T47D (cell line): Measurements from ENCODE around the gene CACNA1I.
A peak's percentile ranks its signal among the peaks of the same experiment; 100 is the strongest.

Experiments
- DNase-seq, 2 experiments: peaks; one replicate each; pipeline versions ENCODE4 v3.0.0 to v3.0.0-alpha.2; 2011 to 2012; ENCODE audit warnings: low read depth in 1 of 2, low spot score in 1 of 2
- JUND ChIP-seq: IDR thresholded peaks from 2 replicates; pipeline ENCODE4 v1.6.1; 2012; ENCODE audit warnings: low read depth
- in situ Hi-C: cut with HindIII; loops from 2 replicates; pipeline ENCODE4 v1.10.0; 2016; ENCODE audit warnings: low sequenced_read_pairs, low pct_unique_long_range_greater_than_20kb

Gene CACNA1I

GRCh38 chr22:39628563-39629080 is 58.1 kb downstream of the CACNA1I start:
- in situ Hi-C loops = no loop called here
- TF ChIP-seq JUND = no peak
- no peak for DNase-seq

- DNase-seq = no peak
- TF ChIP-seq JUND = no peak
Measured at GRCh38 chr22:39629851-39630250, 59.3 kb downstream of the CACNA1I start.

GRCh38 chr22:39630721-39631120 is 60.2 kb downstream of the CACNA1I start:
- in situ Hi-C loops = no loop called here
- DNase-seq = no peak
- no peak for TF ChIP-seq JUND

More at GRCh38 chr22:39629851-39630250, 59.3 kb downstream of the CACNA1I start:
- in situ Hi-C loops = no loop called here

GRCh38 chr22:39631381-39632286 is 61.1 kb downstream of the CACNA1I start:
- no peak for TF ChIP-seq JUND
- DNase-seq = no peak
- in situ Hi-C loops = no loop called here

- peak; percentile 72 to 96 for DNase-seq
- in situ Hi-C loops = no loop called here
- TF ChIP-seq JUND = no peak; the same call in none of the 2 replicates
Measured at GRCh38 chr22:39634530-39635405, 64.2 kb downstream of the CACNA1I start.

GRCh38 chr22:39635719-39636118 is 65.2 kb downstream of the CACNA1I start:
- no peak for TF ChIP-seq JUND
- DNase-seq = no peak
- in situ Hi-C loops = no loop called here

- in situ Hi-C loops = no loop called here
- TF ChIP-seq JUND = no peak
- no peak for DNase-seq
Measured at GRCh38 chr22:39638958-39639357, 68.4 kb downstream of the CACNA1I start.

GRCh38 chr22:39641660-39642310 is 71.2 kb downstream of the CACNA1I start:
- no peak for TF ChIP-seq JUND
- in situ Hi-C loops = no loop called here
- no peak for DNase-seq

GRCh38 chr22:39643311-39644083 is 72.9 kb downstream of the CACNA1I start:
- TF ChIP-seq JUND = no peak
- DNase-seq = no peak
- in situ Hi-C loops = no loop called here

GRCh38 chr22:39645532-39645931 is 75.0 kb downstream of the CACNA1I start:
- no peak for TF ChIP-seq JUND
- in situ Hi-C loops = no loop called here
- DNase-seq = no peak

- TF ChIP-seq JUND = no peak
Measured at GRCh38 chr22:39646398-39647063, 76.0 kb downstream of the CACNA1I start.

More at GRCh38 chr22:39646398-39647063, 76.0 kb downstream of the CACNA1I start:
- DNase-seq = no peak
- in situ Hi-C loops = no loop called here
